Mesendoderm (in vitro differentiated cells): ENCODE results near the gene ZNF580.

Experiments
- DNase-seq: peaks from one replicate; pipeline ENCODE4 v3.0.0; 2013
- H2AK5ac ChIP-seq: 2 replicates; pipeline ENCODE4 v1.6.1; 2013; ENCODE audit warnings: low read length, inconsistent platforms
- H2BK120ac ChIP-seq: 2 replicates; pipeline ENCODE4 v1.6.1; 2013; ENCODE audit warnings: low read depth, mild to moderate bottlenecking, low read length, moderate library complexity, mixed read lengths
- H2BK15ac ChIP-seq: replicated peaks from 2 replicates; pipeline ENCODE4 v1.6.1; 2013; ENCODE audit warnings: low read depth, mild to moderate bottlenecking, moderate library complexity
- H2BK5ac ChIP-seq: 2 replicates; pipeline ENCODE4 v1.6.1; 2013; ENCODE audit warnings: low read length, inconsistent platforms
- H3K18ac ChIP-seq: 2 replicates; pipeline ENCODE4 v1.6.1; 2013; ENCODE audit warnings: mild to moderate bottlenecking, low read length, mixed read lengths
- H3K23ac ChIP-seq: one replicate; pipeline ENCODE4 v1.6.1; 2013; ENCODE audit warnings: low read length
- H3K27ac ChIP-seq: 2 replicates; pipeline ENCODE4 v1.5.1; 2013; ENCODE audit warnings: low read depth, mild to moderate bottlenecking, inconsistent platforms, low read length, moderate library complexity
- H3K27me3 ChIP-seq: 2 replicates; pipeline ENCODE4 v1.6.1; 2013; ENCODE audit warnings: low read length, control low read depth, mild to moderate bottlenecking, inconsistent platforms; ENCODE audit not compliant: insufficient read depth, poor library complexity
- H3K36me3 ChIP-seq: 2 replicates; pipeline ENCODE4 v1.6.1; 2013; ENCODE audit warnings: low read length, inconsistent platforms; ENCODE audit not compliant: control insufficient read depth, insufficient read depth
- H3K4ac ChIP-seq: one replicate; pipeline ENCODE4 v1.6.1; 2013; ENCODE audit warnings: low read depth, mild to moderate bottlenecking, low read length, moderate library complexity
- H3K4me1 ChIP-seq: 2 replicates; pipeline ENCODE4 v1.6.1; 2013; ENCODE audit warnings: low read depth, low read length, inconsistent platforms; ENCODE audit not compliant: control insufficient read depth
- H3K4me2 ChIP-seq: 2 replicates; pipeline ENCODE4 v1.6.1; 2013; ENCODE audit warnings: low read length
- H3K4me3 ChIP-seq: 2 replicates; pipeline ENCODE4 v1.5.1; 2013; ENCODE audit warnings: mild to moderate bottlenecking, low read length
- H3K56ac ChIP-seq: one replicate; pipeline ENCODE4 v1.6.1; 2013; ENCODE audit warnings: low read length
- H3K79me1 ChIP-seq: 2 replicates; pipeline ENCODE4 v1.6.1; 2013; ENCODE audit warnings: low read length, inconsistent platforms
- H3K79me2 ChIP-seq: 2 replicates; pipeline ENCODE4 v1.6.1; 2013; ENCODE audit warnings: mild to moderate bottlenecking, low read length; ENCODE audit not compliant: control insufficient read depth, insufficient read depth
- H3K9ac ChIP-seq: 2 replicates; pipeline ENCODE4 v1.6.1; 2013; ENCODE audit warnings: low read length, inconsistent platforms
- H4K5ac ChIP-seq: one replicate; pipeline ENCODE4 v1.6.1; 2013; ENCODE audit warnings: low read length
- H4K8ac ChIP-seq: one replicate; pipeline ENCODE4 v1.6.1; 2013; ENCODE audit warnings: low read depth, mild to moderate bottlenecking, control low read depth, low read length, moderate library complexity
- WGBS: extraction: QIAGEN DNeasy Blood & Tissue Kit; methylation state at CpG from one replicate; pipeline ENCODE4 v1.1.7; 2013; ENCODE audit warnings: low lambda C conversion rate, missing lambda C conversion rate; ENCODE audit not compliant: insufficient coverage; ENCODE audit errors: extremely low coverage; 5-methylcytosine and 5-hydroxymethylcytosine counted together

ZNF580 gene

DNA sequence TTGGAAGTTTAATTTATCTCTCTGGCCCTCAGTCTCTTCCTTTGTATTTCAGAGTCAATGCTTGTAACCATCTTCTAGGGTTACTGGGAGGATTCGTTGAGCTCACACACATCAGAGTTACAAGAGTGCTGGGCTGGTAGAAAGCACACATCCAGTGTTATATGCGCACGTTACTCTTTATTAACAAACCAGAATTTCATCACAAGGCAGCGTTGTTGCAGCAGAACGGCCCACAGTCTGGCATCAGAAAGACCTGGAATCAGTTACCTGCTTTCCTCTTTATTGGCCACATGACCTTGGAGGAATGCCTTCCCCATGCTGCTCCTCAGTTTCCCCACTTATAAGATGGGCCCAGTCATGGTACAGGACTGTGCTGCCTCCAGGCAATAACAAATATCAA is 31.5 kb upstream of the ZNF580 start:
- Histone ChIP-seq H2BK5ac (no peak overlapping the region), H3K23ac (no peak overlapping the region), H3K79me2 (peaks cover 2% of the 10 kb centered on the region), H3K36me3 (no peaks in the 10 kb centered on the region), H3K4ac (no peak overlapping the region), H3K79me1 (peaks cover 17% of the 10 kb centered on the region), H2AK5ac (no peak overlapping the region), H3K18ac (no peak overlapping the region), H3K27ac (no peak overlapping the region), H2BK120ac (no peak overlapping the region), H4K5ac (no peak overlapping the region), H3K27me3 (no peaks in the 10 kb centered on the region), H3K4me3 (no peak overlapping the region), H3K56ac (no peak overlapping the region), H2BK15ac (no peak overlapping the region), H3K9ac (no peak overlapping the region), H3K4me1 (peaks cover 4% of the 10 kb centered on the region), H4K8ac (no peak overlapping the region), H3K4me2 (no peak overlapping the region)
- DNase-seq = no peak
- no CpG with 5 or more reads among the region's 5 CpGs for WGBS

DNA sequence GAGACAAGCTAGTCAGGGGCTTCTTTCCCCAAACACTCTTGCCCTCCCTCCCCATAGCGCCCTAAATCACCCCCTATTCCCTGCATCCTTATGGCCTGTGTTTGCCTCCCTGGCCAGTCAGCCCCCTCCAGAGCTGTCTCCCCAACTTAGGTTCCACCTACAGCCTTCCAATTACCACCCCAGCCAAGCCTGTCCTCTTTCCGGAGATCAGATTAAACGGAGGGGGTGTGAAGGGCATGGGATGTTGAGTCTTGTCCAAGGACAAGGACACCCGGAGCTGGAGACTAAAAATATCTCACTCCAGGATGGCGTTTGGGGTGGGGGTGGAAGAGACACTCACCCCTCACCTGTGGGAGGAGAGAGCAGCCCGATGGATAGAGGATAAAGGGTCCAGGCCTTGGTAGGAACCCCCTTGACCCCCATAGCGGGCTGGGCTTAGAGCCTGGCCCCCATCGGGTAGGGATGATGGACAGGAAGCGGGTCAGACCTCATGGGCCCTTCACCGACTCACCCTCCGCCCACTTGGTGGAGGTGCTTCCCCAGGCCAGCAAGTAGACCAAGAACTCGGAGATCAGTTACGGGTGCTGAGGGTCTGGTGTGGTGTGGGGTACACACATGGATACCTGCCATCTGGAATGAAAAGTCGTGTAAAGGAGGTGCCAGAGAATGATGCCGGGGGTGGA is 29.4 kb upstream of the ZNF580 start:
- no CpG with 5 or more reads among the region's 15 CpGs for WGBS
- peaks cover 4% of the 10 kb centered on the region for H3K4me1 ChIP-seq
- no peak overlapping the region for H2BK15ac ChIP-seq
- no peak overlapping the region for H3K4ac ChIP-seq
- H3K79me2 ChIP-seq = peaks cover 2% of the 10 kb centered on the region
- no peak overlapping the region for H3K9ac ChIP-seq
- H2BK5ac ChIP-seq = no peak overlapping the region
- H3K4me2 ChIP-seq = no peak overlapping the region
- no peak overlapping the region for H4K8ac ChIP-seq
- no peak for DNase-seq
- H2AK5ac ChIP-seq = no peak overlapping the region
- no peak overlapping the region for H3K27ac ChIP-seq
- peaks cover 16% of the 10 kb centered on the region for H3K79me1 ChIP-seq
- H2BK120ac ChIP-seq = no peak overlapping the region
- no peak overlapping the region for H4K5ac ChIP-seq
- H3K4me3 ChIP-seq = no peak overlapping the region
- no peak overlapping the region for H3K18ac ChIP-seq
- H3K23ac ChIP-seq = no peak overlapping the region
- no peak overlapping the region for H3K56ac ChIP-seq
- peaks cover 2% of the 10 kb centered on the region for H3K36me3 ChIP-seq
- H3K27me3 ChIP-seq = no peaks in the 10 kb centered on the region

DNA sequence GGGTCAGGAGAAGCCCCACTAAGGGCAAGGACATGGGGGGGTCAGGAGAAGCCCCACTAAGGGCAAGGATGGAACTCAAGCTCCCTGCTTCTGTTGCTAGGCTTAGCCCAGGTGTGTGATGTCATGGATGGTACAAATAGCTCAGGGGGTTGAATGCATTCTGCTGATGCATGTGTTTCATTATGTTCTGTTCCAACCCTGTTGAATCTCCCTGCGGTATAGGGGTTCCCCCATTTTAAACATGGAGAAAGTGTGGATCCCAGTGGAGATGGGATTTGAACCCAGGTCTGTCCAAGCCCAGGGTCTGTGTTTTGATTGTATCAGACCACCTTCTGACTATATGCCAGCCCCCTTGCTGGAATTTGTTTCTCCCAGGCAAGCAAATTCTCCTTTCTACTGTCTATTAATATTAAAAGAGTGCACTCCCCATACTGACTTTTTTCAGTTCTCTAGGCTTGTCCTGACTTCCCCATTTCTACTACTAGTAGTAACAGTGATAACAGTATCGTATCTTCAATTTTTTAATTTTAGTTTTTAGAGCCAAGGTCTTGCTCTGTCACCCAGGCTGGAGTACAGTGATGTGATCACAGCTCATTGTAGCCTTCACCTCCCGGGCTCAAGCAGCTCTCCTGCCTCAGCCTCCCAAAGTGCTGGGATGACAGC is 28.7 kb upstream of the ZNF580 start:
- no peak overlapping the region for H3K27ac ChIP-seq
- H4K8ac ChIP-seq = no peak overlapping the region
- H2AK5ac ChIP-seq = no peak overlapping the region
- DNase-seq = no peak
- no peak overlapping the region for H2BK5ac ChIP-seq
- WGBS = no CpG with 5 or more reads among the region's 3 CpGs
- H3K79me2 ChIP-seq = no peaks in the 10 kb centered on the region
- no peak overlapping the region for H3K4me3 ChIP-seq
- no peak overlapping the region for H3K4me2 ChIP-seq
- H3K9ac ChIP-seq = no peak overlapping the region
- no peak overlapping the region for H3K56ac ChIP-seq
- no peak overlapping the region for H4K5ac ChIP-seq
- no peaks in the 10 kb centered on the region for H3K27me3 ChIP-seq
- H3K36me3 ChIP-seq = peaks cover 2% of the 10 kb centered on the region
- H3K4ac ChIP-seq = no peak overlapping the region
- no peak overlapping the region for H3K23ac ChIP-seq
- no peak overlapping the region for H2BK120ac ChIP-seq
- no peak overlapping the region for H3K18ac ChIP-seq
- no peak overlapping the region for H2BK15ac ChIP-seq
- no peaks in the 10 kb centered on the region for H3K4me1 ChIP-seq
- H3K79me1 ChIP-seq = peaks cover 10% of the 10 kb centered on the region

DNA sequence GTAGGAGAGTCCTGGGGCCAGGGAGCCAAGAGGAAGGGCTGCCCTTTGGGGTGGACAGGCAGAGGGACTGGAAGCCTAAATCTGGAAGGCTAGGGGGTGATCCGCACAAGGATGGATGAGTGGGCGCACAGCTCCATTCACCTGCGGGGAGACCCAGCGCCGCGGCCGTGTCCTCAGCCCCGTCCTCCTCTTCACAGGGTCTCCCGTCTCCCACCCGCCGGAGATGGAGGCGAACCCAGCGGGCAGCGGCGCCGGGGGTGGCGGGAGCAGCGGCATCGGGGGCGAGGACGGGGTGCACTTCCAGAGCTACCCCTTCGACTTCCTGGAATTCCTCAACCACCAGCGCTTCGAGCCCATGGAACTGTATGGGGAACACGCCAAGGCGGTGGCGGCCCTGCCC is 27.4 kb upstream of the ZNF580 start:
- Histone ChIP-seq H4K8ac (no peak overlapping the region), H3K36me3 (peaks cover 4% of the 10 kb centered on the region), H2BK5ac (no peak overlapping the region), H3K4ac (no peak overlapping the region), H3K79me2 (no peaks in the 10 kb centered on the region), H2BK15ac (no peak overlapping the region), H3K4me3 (no peak overlapping the region), H4K5ac (no peak overlapping the region), H2AK5ac (no peak overlapping the region), H3K56ac (no peak overlapping the region), H3K18ac (no peak overlapping the region), H3K4me1 (no peaks in the 10 kb centered on the region), H3K9ac (no peak overlapping the region), H3K27ac (no peak overlapping the region), H2BK120ac (no peak overlapping the region), H3K79me1 (peaks cover 4% of the 10 kb centered on the region), H3K4me2 (no peak overlapping the region), H3K27me3 (no peaks in the 10 kb centered on the region), H3K23ac (no peak overlapping the region)
- WGBS = no CpG with 5 or more reads among the region's 27 CpGs
- no peak for DNase-seq

DNA sequence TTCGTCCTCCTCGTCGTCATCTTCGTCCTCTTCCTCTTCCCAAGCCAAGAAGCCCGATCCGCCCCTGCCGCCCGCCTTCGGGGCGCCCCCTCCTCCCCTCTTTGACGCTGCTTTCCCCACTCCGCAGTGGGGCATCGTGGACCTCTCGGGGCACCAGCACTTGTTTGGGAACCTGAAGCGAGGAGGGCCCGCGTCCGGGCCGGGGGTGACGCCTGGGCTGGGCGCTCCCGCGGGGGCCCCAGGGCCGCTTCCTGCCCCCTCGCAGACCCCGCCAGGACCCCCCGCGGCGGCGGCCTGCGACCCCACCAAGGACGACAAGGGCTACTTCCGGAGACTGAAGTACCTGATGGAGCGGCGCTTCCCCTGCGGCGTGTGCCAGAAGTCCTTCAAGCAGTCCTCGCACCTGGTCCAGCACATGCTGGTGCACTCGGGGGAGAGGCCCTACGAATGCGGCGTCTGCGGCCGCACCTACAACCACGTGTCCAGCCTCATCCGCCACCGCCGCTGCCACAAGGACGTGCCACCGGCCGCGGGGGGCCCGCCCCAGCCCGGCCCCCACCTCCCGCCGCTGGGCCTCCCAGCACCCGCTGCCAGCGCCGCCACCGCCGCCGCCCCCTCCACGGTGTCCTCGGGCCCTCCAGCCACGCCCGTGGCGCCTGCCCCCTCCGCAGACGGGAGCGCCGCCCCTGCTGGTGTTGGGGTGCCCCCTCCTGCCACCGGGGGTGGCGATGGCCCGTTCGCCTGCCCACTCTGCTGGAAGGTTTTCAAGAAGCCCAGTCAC is 26.7 kb upstream of the ZNF580 start:
- H3K79me2 ChIP-seq = no peaks in the 10 kb centered on the region

More for the DNA sequence above, 26.7 kb upstream of the ZNF580 start:
- Histone ChIP-seq H3K18ac (no peak overlapping the region), H3K4me3 (no peak overlapping the region), H3K4ac (no peak overlapping the region), H2BK5ac (no peak overlapping the region), H2BK15ac (no peak overlapping the region), H4K8ac (no peak overlapping the region), H2BK120ac (no peak overlapping the region), H3K27ac (no peak overlapping the region), H3K4me2 (no peak overlapping the region), H3K27me3 (no peaks in the 10 kb centered on the region), H3K56ac (no peak overlapping the region), H3K36me3 (peaks cover 4% of the 10 kb centered on the region), H3K4me1 (no peaks in the 10 kb centered on the region), H3K79me1 (peaks cover 4% of the 10 kb centered on the region), H3K9ac (no peak overlapping the region), H4K5ac (no peak overlapping the region), H3K23ac (no peak overlapping the region), H2AK5ac (no peak overlapping the region)
- no peak for DNase-seq
- 100% methylated on average over 4 of the region's 75 CpGs for WGBS
